ENCODE data around the gene PID1. TPM values are rescaled to one million over a fixed set of nuclear protein-coding genes. Genes with fewer than 3 reads are reported as not detected.

The PID1 gene
- total RNA-seq, 1 donor from 2014 or later: 10.7 TPM

GRCh38 chr2:229178706-229179105 lies 92.4 kb downstream of the PID1 start:
- TF ChIP-seq CTCF (IDR thresholded peaks at IDR 0.05; ENCODE audit: insufficient read depth, low read depth, low read length) (no peak), EZH2 (IDR thresholded peaks at IDR 0.05; ENCODE audit: insufficient read depth, low read length) (no peak)
- H3K9ac ChIP-seq (ENCODE audit: low read length): no peak overlapping the region

GRCh38 chr2:229178117-229178516 lies 93.0 kb downstream of the PID1 start:
- Mint-ChIP-seq H3K9me3 (ENCODE audit: unreplicated experiment) (peaks cover 5% of the 10 kb centered on the region), H3K4me3 (ENCODE audit: unreplicated experiment) (no peak overlapping the region)
- no peak for FAIRE-seq

More at GRCh38 chr2:229178706-229179105, 92.4 kb downstream of the PID1 start:
- Histone ChIP-seq H3K9me3 (ENCODE audit: insufficient read depth, low read depth, low read length) (no peaks in the 10 kb centered on the region), H2AFZ (ENCODE audit: low read depth, low read length) (no peak overlapping the region), H3K27ac (ENCODE audit: low read depth, low read length) (no peak overlapping the region), H3K27me3 (ENCODE audit: insufficient read depth, low read length) (no peaks in the 10 kb centered on the region), H3K79me2 (ENCODE audit: insufficient read depth, low read length) (no peaks in the 10 kb centered on the region), H4K20me1 (ENCODE audit: insufficient read depth, low read length) (no peaks in the 10 kb centered on the region), H3K4me3 (ENCODE audit: insufficient read depth, low read depth, low read length) (no peak overlapping the region), H3K36me3 (ENCODE audit: insufficient read depth, low read length) (no peaks in the 10 kb centered on the region), H3K4me2 (ENCODE audit: low read length) (no peak overlapping the region), H3K4me1 (ENCODE audit: insufficient read depth, low read length) (no peaks in the 10 kb centered on the region)
- H3K36me3 Mint-ChIP-seq (ENCODE audit: low read depth, unreplicated experiment): peaks cover 8% of the 10 kb centered on the region
- H3K27ac Mint-ChIP-seq (ENCODE audit: unreplicated experiment): no peak overlapping the region
- FAIRE-seq (no peak), DNase-seq (ENCODE audit: low read depth) (no peak)
- peaks cover 5% of the 10 kb centered on the region for H3K9me3 Mint-ChIP-seq (ENCODE audit: unreplicated experiment)
- H3K4me3 Mint-ChIP-seq (ENCODE audit: unreplicated experiment): no peak overlapping the region
- no peaks in the 10 kb centered on the region for H3K27me3 Mint-ChIP-seq (ENCODE audit: low read depth, unreplicated experiment)
- H3K4me1 Mint-ChIP-seq (ENCODE audit: low read depth, unreplicated experiment): peaks cover 1% of the 10 kb centered on the region

More at GRCh38 chr2:229178117-229178516, 93.0 kb downstream of the PID1 start:
- no peaks in the 10 kb centered on the region for H3K79me2 ChIP-seq (ENCODE audit: insufficient read depth, low read length)
- no peaks in the 10 kb centered on the region for H3K9me3 ChIP-seq (ENCODE audit: insufficient read depth, low read depth, low read length)
- no peaks in the 10 kb centered on the region for H3K4me1 ChIP-seq (ENCODE audit: insufficient read depth, low read length)
- no peak for DNase-seq (ENCODE audit: low read depth)
- H2AFZ ChIP-seq (ENCODE audit: low read depth, low read length): no peak overlapping the region
- H3K27ac ChIP-seq (ENCODE audit: low read depth, low read length): no peak overlapping the region
- Mint-ChIP-seq H3K27me3 (ENCODE audit: low read depth, unreplicated experiment) (no peaks in the 10 kb centered on the region), H3K4me1 (ENCODE audit: low read depth, unreplicated experiment) (peaks cover 1% of the 10 kb centered on the region), H3K36me3 (ENCODE audit: low read depth, unreplicated experiment) (peaks cover 10% of the 10 kb centered on the region), H3K27ac (ENCODE audit: unreplicated experiment) (no peak overlapping the region)
- H3K36me3 ChIP-seq (ENCODE audit: insufficient read depth, low read length): no peaks in the 10 kb centered on the region
- H3K4me3 ChIP-seq (ENCODE audit: insufficient read depth, low read depth, low read length): no peak overlapping the region
- H3K4me2 ChIP-seq (ENCODE audit: low read length): no peak overlapping the region
- H4K20me1 ChIP-seq (ENCODE audit: insufficient read depth, low read length): no peaks in the 10 kb centered on the region
- H3K27me3 ChIP-seq (ENCODE audit: insufficient read depth, low read length): no peaks in the 10 kb centered on the region
- TF ChIP-seq CTCF (IDR thresholded peaks at IDR 0.05; ENCODE audit: insufficient read depth, low read depth, low read length) (no peak), EZH2 (IDR thresholded peaks at IDR 0.05; ENCODE audit: insufficient read depth, low read length) (no peak)
- H3K9ac ChIP-seq (ENCODE audit: low read length): no peak overlapping the region
